OCI-LY7 (cell line): ENCODE measurements around the gene SYK.
"Not testable (repeated sequence)": the region's sequence is repeated elsewhere in the genome, so short reads cannot be mapped to it uniquely, and the experiment has no call there.

ENCODE experiments used
- CTCF ChIP-seq: fragments of 200-600 bp; sonication (generic); conservative IDR thresholded peaks from 2 replicates; pipeline ENCODE4 v1.5.1; 2014; ENCODE audit warnings: mild to moderate bottlenecking, antibody characterized with exemption, low read length, moderate library complexity, mixed read lengths
- EZH2phosphoT487 ChIP-seq: fragments of 200-600 bp; sonication (generic); IDR thresholded peaks from 2 replicates; pipeline ENCODE4 v1.6.1; 2018; ENCODE audit warnings: low read depth, borderline replicate concordance, mild to moderate bottlenecking, mixed run types, antibody characterized with exemption, low read length, moderate library complexity, mixed read lengths

GRCh38 chr9:90755514-90756371 is 45.9 kb upstream of the SYK start:
- TF ChIP-seq CTCF = peak; percentile 75
- not testable (repeated sequence) for TF ChIP-seq EZH2phosphoT487
